ENCODE data around the gene CLEC4E.
"Not testable (repeated sequence)": the region's sequence is repeated elsewhere in the genome, so short reads cannot be mapped to it uniquely, and the experiment has no call there.

Gene CLEC4E

GRCh38 chr12:8532045-8532444 lies 8.7 kb downstream of the CLEC4E start:
- DNase-seq = no peak

DNA sequence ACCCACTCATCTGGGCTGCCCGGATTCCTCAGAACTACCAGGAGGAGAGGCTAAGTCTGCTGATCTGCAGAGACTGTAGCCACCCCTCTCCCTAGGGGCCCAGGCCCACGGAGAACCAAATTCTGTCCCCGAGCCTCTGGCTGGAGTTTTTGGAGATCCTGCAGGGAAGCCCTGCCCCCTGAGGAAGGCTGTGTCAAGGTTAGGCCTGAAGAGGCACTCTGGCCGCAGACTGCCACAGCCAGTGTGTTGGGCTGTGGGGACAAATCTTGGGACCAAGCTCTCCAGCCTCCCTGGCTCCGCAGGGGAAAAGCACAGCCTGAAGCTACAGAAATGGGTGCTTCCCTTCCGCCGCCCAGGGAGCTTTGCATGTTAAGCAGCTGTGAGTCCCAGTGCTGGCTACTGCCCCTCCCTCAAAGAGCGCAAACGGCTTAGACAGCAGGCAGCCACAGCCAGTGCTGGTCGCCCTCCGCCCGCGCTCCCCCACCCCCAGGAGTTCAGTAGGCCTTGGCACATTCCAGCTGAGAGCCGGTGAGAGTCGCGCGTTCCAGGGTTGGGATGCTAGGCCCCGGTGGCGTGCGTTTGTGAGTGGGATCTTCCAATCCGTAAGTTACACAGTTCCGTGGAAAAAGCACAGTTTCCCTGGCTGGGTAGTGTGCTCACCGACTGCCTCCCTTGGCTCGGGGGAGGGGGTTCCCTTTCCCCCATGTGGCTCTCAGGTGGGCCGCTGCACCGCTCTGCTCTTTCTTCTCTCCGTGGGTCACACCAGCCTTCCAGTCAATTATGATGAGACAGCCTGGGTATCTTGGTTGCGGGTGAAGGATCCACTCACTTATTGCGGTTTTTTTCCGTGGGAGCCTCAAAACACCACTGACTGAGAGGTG lies 13.2 kb downstream of the CLEC4E start:
- DNase-seq = no peak

GRCh38 chr12:8519171-8519570 lies 21.5 kb downstream of the CLEC4E start:
- no peak for DNase-seq

- no peak for DNase-seq
These were observed 22.7 kb downstream of the CLEC4E start for GRCh38 chr12:8517971-8518370.

DNA sequence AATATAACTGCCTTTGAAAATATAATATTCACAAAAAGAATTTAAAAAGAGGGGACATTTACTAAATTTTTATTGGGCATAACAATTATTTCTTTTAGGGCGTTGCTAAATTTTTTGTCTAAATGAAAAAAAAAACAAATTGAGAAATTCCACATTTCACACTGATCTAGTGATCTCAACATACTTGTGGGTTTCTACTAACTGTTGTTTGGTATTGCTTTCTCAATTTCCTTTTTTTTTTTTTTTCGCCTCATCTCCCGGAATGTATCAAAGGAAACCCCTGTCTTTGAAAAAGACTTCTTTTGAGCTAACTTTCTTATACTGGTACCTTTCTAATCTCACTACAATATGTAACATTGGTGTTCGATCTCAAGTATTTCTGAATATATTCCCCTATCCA lies 27.4 kb downstream of the CLEC4E start, which contains the start of gene CLEC4D:
Gene CLEC4D (plus strand): TSS at position 248 of the 400 bp plus-strand sequence. CDS start 230 bp downstream, outside the sequence.
- DNase-seq = no peak

DNA sequence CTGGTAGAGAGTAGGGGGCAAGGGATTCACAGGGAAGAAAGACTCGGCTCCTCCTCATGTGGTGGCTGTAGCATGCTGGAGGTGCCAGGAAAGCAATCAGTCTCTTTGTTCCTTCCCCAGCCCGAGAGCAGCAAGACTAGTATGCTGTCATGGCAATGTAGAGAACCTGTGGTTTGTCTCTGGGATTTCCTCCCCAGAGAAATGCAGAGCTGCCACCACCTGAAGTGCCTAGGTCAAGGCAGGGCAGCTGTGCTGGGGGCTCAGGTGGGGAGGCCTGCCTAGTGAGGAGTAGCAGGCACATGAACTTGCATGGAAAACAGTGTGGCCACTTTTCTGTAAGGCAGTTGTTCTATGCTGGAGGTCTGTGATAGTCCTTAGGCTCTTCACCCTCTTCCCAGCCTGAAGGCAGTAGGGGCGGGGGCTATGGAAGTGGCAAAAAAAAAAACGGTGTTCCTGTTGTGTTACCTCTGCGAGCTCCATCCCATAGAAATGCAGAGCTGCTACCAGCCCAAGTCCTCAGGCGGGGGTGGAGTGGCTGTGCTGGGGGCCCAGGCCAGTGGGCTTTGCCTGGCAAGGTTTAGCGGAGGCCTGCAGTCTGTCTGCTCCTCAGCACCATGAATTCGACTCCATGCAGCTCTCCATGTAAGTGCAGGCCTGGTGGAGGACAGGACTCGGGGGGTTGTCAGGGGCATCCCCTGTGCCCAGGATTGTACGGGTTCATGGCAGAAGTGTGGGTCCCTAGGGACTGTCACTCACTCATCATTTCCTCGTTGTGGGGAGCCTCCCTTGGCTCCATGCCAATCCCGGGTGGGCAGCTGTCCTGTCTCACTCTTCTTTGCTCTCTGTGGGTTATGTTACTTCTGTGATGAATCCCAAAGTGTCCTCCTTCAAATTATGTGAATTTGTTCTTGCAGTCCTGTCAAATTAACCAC lies 31.5 kb downstream of the CLEC4E start:
- no peak for DNase-seq

GRCh38 chr12:8508223-8508622 lies 32.5 kb downstream of the CLEC4E start:
- DNase-seq = no peak

DNA sequence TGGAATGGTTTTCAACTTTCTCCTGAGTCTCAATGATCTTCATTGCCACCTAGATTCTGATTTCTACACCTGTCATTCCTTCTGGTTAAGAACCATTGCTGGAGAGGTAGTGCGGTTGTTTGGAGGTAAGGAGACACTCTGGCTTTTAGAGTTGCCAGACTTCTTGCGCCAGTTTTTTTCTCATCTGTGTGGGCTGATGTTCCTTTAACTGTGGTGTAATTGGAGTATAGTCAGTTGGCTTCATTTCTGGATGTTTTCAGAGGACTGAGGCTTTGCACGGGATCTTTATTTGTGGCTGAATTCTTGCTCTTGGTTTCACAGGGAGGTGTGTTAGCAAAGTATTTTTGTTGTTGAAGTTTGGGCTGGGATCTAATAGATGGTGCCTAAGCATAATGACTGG lies 33.1 kb downstream of the CLEC4E start:
- DNase-seq = no peak

DNA sequence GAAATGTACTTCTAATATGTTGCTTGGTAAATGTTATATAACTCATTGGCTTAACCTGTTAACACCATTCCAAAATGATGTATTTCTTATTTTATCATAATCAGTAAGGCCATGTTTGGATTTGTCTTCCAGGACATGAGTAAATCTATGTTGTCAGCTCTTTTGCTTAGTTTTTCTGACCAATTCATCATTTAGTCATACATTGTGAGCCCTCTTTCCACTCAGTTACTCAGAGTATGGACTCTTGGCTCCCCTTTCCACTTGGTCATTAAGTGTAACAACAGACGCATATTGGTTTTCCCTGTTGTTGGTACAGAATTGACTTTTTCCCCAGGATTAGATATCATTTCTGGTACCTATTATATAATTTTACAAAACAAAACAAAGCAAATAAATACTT lies 36.4 kb downstream of the CLEC4E start:
- no peak for DNase-seq

- no peak for DNase-seq
These were observed 39.0 kb downstream of the CLEC4E start for GRCh38 chr12:8501720-8502119.

DNA sequence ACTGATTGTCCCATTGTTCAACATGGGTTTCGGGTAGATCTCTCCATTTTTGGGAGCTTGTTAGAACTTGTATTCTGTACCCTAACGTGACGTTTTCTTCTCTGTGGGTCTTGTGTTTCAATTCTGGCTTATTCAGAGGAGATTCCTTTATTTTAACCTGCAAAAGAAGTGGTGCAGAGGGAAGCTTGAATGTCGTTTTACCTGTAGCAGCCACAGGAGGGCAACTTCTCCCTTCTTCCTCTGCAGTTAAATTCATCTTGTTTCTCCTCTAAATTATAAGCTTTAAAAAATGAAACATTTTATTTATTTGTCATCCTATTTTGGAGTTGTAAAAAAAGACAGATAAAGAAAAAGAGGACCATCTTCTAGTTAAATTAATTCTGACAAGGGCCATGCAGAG lies 41.1 kb downstream of the CLEC4E start:
- no peak for DNase-seq

GRCh38 chr12:8496074-8496473 lies 44.6 kb downstream of the CLEC4E start:
- not testable (repeated sequence) for DNase-seq

GRCh38 chr12:8495671-8496070 lies 45.0 kb downstream of the CLEC4E start:
- DNase-seq = not testable (repeated sequence)

- DNase-seq = peak; percentile 24 to 38
These were observed 47.6 kb downstream of the CLEC4E start for GRCh38 chr12:8493084-8493483.

DNA sequence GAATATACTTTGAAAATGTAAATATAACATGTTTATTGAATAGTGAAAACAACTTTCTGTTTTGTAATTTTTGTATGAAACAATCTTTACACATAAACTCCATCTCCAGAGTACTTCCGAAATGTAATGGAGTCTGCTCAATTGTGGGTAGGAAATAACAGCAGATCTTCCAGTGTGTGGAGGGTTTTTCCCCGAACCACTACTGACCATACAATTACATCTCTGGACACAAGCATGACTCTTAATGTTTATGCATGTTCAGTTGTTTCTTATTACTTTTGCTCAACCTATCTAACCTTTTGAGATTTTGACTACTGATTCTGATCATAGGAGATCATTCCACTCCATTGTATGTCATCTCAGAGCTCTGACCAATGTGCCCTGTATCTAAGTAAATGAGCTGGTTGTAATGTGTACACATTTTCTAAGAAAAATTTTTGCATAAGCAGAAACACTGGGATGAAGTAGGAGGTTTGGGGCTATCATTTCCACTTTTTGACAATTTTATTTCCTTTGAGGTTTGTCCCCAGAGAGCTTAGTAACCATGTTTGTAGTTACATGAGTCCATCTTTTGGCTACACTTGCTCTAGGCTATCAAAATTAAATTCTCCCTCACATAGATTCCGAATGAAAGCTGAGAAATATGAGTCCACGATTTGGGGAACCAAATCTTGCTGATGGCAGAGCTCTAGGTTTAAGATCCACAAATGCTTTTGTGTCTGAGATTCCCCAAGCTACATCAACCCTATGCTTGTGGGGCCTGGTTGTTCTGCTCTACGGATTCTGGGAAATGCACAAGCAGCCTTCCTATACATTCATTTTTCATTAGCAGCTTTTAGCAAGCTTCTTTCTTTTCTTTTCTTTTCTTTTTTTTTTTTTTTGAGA lies 48.8 kb downstream of the CLEC4E start:
- no peak for DNase-seq

Data from activated CD4-positive, alpha-beta T cell treated with anti-CD3 and anti-CD28 coated beads for 4 hours (primary cell).